Activated T-helper 17 cell treated with anti-CD3 and anti-CD28 coated beads, Interleukin-2, amount 50 U/mL, for 72 hours (primary cell): ENCODE data around the gene MARK2. TPM values are rescaled to one million over a fixed set of nuclear protein-coding genes. Genes with fewer than 3 reads are reported as not detected.
A peak's percentile ranks its signal among the peaks of the same experiment; 100 is the strongest.

Source experiments
- ATAC-seq: fragments of 150-1000 bp; cut with Tn5 transposase; replicated peaks from 2 replicates; pipeline ENCODE4 v1.10.0; 2021; ENCODE audit warnings: mild to moderate bottlenecking, moderate library complexity
- H3K27ac Mint-ChIP-seq: one replicate; pipeline ENCODE4 v1.8.0; 2022; ENCODE audit warnings: mixed read lengths
- H3K27me3 Mint-ChIP-seq: one replicate; pipeline ENCODE4 v1.8.0; 2022; ENCODE audit warnings: mixed read lengths
- H3K36me3 Mint-ChIP-seq: one replicate; pipeline ENCODE4 v1.8.0; 2022; ENCODE audit warnings: low read depth, mild to moderate bottlenecking, mixed read lengths
- H3K4me1 Mint-ChIP-seq: one replicate; pipeline ENCODE4 v1.8.0; 2022; ENCODE audit warnings: mixed read lengths
- H3K4me3 Mint-ChIP-seq: one replicate; pipeline ENCODE4 v1.8.0; 2022; ENCODE audit warnings: mild to moderate bottlenecking, mixed read lengths
- H3K9me3 Mint-ChIP-seq: one replicate; pipeline ENCODE4 v1.8.0; 2022; ENCODE audit warnings: mixed read lengths
- total RNA-seq, 2 donors: library from RNA; stranded (reverse); gene quantifications; one replicate each; pipeline ENCODE4 v1.2.3, GENCODE V29; 2022

The MARK2 gene
- total RNA-seq, 2 donors from 2014 or later, result 24.1 to 35.8 TPM

GRCh38 chr11:63816166-63816565 lies 22.7 kb upstream of the MARK2 start:
- Mint-ChIP-seq H3K4me1 (peaks cover 19% of the 10 kb centered on the region), H3K9me3 (no peaks in the 10 kb centered on the region), H3K27me3 (no peaks in the 10 kb centered on the region), H3K27ac (peak overlapping the region; percentile 18), H3K36me3 (peaks cover 63% of the 10 kb centered on the region), H3K4me3 (no peak overlapping the region)
- ATAC-seq, result no peak

GRCh38 chr11:63816732-63817131 lies 22.2 kb upstream of the MARK2 start:
- no peak overlapping the region for H3K27ac Mint-ChIP-seq
- ATAC-seq, result no peak

GRCh38 chr11:63817758-63818498 lies 21.0 kb upstream of the MARK2 start:
- Mint-ChIP-seq H3K9me3 (no peaks in the 10 kb centered on the region), H3K4me3 (no peak overlapping the region), H3K27me3 (no peaks in the 10 kb centered on the region), H3K27ac (no peak overlapping the region), H3K36me3 (peaks cover 81% of the 10 kb centered on the region), H3K4me1 (peaks cover 19% of the 10 kb centered on the region)
- ATAC-seq, result no peak

More at GRCh38 chr11:63816732-63817131, 22.2 kb upstream of the MARK2 start:
- peaks cover 19% of the 10 kb centered on the region for H3K4me1 Mint-ChIP-seq
- no peaks in the 10 kb centered on the region for H3K27me3 Mint-ChIP-seq
- H3K9me3 Mint-ChIP-seq, result no peaks in the 10 kb centered on the region
- H3K36me3 Mint-ChIP-seq, result peaks cover 69% of the 10 kb centered on the region
- H3K4me3 Mint-ChIP-seq, result no peak overlapping the region

GRCh38 chr11:63818609-63819008 lies 20.3 kb upstream of the MARK2 start:
- no peak for ATAC-seq
- Mint-ChIP-seq H3K4me3 (no peak overlapping the region), H3K27ac (no peak overlapping the region), H3K36me3 (peaks cover 87% of the 10 kb centered on the region), H3K9me3 (no peaks in the 10 kb centered on the region), H3K4me1 (peaks cover 19% of the 10 kb centered on the region), H3K27me3 (no peaks in the 10 kb centered on the region)

GRCh38 chr11:63821411-63821810 lies 17.5 kb upstream of the MARK2 start:
- H3K4me1 Mint-ChIP-seq, result peaks cover 3% of the 10 kb centered on the region
- H3K27me3 Mint-ChIP-seq, result no peaks in the 10 kb centered on the region
- no peak overlapping the region for H3K4me3 Mint-ChIP-seq
- no peak overlapping the region for H3K27ac Mint-ChIP-seq
- no peak for ATAC-seq
- no peaks in the 10 kb centered on the region for H3K9me3 Mint-ChIP-seq
- H3K36me3 Mint-ChIP-seq, result peaks cover 96% of the 10 kb centered on the region

GRCh38 chr11:63826471-63827190 lies 12.3 kb upstream of the MARK2 start:
- H3K9me3 Mint-ChIP-seq, result no peaks in the 10 kb centered on the region

GRCh38 chr11:63829823-63830489 lies 9.0 kb upstream of the MARK2 start:
- Mint-ChIP-seq H3K27ac (no peak overlapping the region), H3K4me1 (no peaks in the 10 kb centered on the region), H3K4me3 (no peak overlapping the region), H3K9me3 (no peaks in the 10 kb centered on the region), H3K36me3 (peaks cover 18% of the 10 kb centered on the region), H3K27me3 (no peaks in the 10 kb centered on the region)
- peak; percentile 31 for ATAC-seq

More at GRCh38 chr11:63826471-63827190, 12.3 kb upstream of the MARK2 start:
- peaks cover 52% of the 10 kb centered on the region for H3K36me3 Mint-ChIP-seq
- no peaks in the 10 kb centered on the region for H3K27me3 Mint-ChIP-seq
- no peak overlapping the region for H3K4me3 Mint-ChIP-seq
- ATAC-seq, result no peak
- H3K27ac Mint-ChIP-seq, result no peak overlapping the region
- no peaks in the 10 kb centered on the region for H3K4me1 Mint-ChIP-seq

GRCh38 chr11:63831326-63831725 lies 7.6 kb upstream of the MARK2 start:
- Mint-ChIP-seq H3K4me3 (no peak overlapping the region), H3K9me3 (no peaks in the 10 kb centered on the region), H3K4me1 (no peaks in the 10 kb centered on the region), H3K27ac (no peak overlapping the region), H3K27me3 (no peaks in the 10 kb centered on the region), H3K36me3 (peaks cover 5% of the 10 kb centered on the region)
- no peak for ATAC-seq

- no peak overlapping the region for H3K4me3 Mint-ChIP-seq
- peaks cover 5% of the 10 kb centered on the region for H3K36me3 Mint-ChIP-seq
- no peak overlapping the region for H3K27ac Mint-ChIP-seq
- H3K4me1 Mint-ChIP-seq, result peaks cover 5% of the 10 kb centered on the region
- no peaks in the 10 kb centered on the region for H3K9me3 Mint-ChIP-seq
- H3K27me3 Mint-ChIP-seq, result no peaks in the 10 kb centered on the region
- no peak for ATAC-seq
Measured at GRCh38 chr11:63832336-63832735, 6.6 kb upstream of the MARK2 start.

- Mint-ChIP-seq H3K36me3 (peaks cover 5% of the 10 kb centered on the region), H3K9me3 (no peaks in the 10 kb centered on the region), H3K4me3 (no peak overlapping the region), H3K27ac (no peak overlapping the region), H3K4me1 (peaks cover 12% of the 10 kb centered on the region), H3K27me3 (no peaks in the 10 kb centered on the region)
- ATAC-seq, result no peak
Measured at GRCh38 chr11:63833048-63833447, 5.9 kb upstream of the MARK2 start.

GRCh38 chr11:63834535-63835157 lies 4.3 kb upstream of the MARK2 start:
- Mint-ChIP-seq H3K27ac (peak overlapping the region; percentile 26), H3K4me1 (peaks cover 14% of the 10 kb centered on the region), H3K36me3 (peaks cover 2% of the 10 kb centered on the region), H3K9me3 (no peaks in the 10 kb centered on the region), H3K4me3 (no peak overlapping the region), H3K27me3 (no peaks in the 10 kb centered on the region)
- no peak for ATAC-seq

- ATAC-seq, result no peak
- Mint-ChIP-seq H3K4me3 (no peak overlapping the region), H3K36me3 (peaks cover 7% of the 10 kb centered on the region), H3K4me1 (peaks cover 14% of the 10 kb centered on the region), H3K9me3 (no peaks in the 10 kb centered on the region), H3K27me3 (no peaks in the 10 kb centered on the region), H3K27ac (peak overlapping the region; percentile 26)
Measured at GRCh38 chr11:63835158-63835545, 3.8 kb upstream of the MARK2 start.

GRCh38 chr11:63837027-63837688 lies 1.8 kb upstream of the MARK2 start:
- H3K27me3 Mint-ChIP-seq, result no peaks in the 10 kb centered on the region
- peaks cover 27% of the 10 kb centered on the region for H3K36me3 Mint-ChIP-seq
- no peaks in the 10 kb centered on the region for H3K9me3 Mint-ChIP-seq
- H3K4me3 Mint-ChIP-seq, result peak overlapping the region; percentile 84
- peak; percentile 10 for ATAC-seq
- H3K27ac Mint-ChIP-seq, result peak overlapping the region; percentile 87
- H3K4me1 Mint-ChIP-seq, result peaks cover 32% of the 10 kb centered on the region

- Mint-ChIP-seq H3K4me3 (peak overlapping the region; percentile 84), H3K27ac (peak overlapping the region; percentile 87), H3K4me1 (peaks cover 34% of the 10 kb centered on the region), H3K9me3 (no peaks in the 10 kb centered on the region), H3K27me3 (no peaks in the 10 kb centered on the region), H3K36me3 (peaks cover 33% of the 10 kb centered on the region)
- ATAC-seq, result no peak
Measured at GRCh38 chr11:63837739-63838138, 1.2 kb upstream of the MARK2 start.
